Transverse colon (tissue), 4 donors: ENCODE data around the gene FOSL2. TPM values are rescaled to one million over a fixed set of nuclear protein-coding genes. Genes with fewer than 3 reads are reported as not detected.

Experiments used
- DNase-seq: peaks from one replicate; pipeline ENCODE4 v3.0.0-alpha.2; 2019
- H3K27ac ChIP-seq, 4 donors: fragments of 200-600 bp; sonication (generic); 2 replicates each; pipeline ENCODE4 v1.5.1; 2016 to 2018; ENCODE audit warnings: inconsistent platforms in 4 of 4
- H3K27me3 ChIP-seq: fragments of 200-600 bp; sonication (generic); 2 replicates; pipeline ENCODE4 v1.5.1; 2017; ENCODE audit warnings: inconsistent platforms
- H3K36me3 ChIP-seq, 4 donors: fragments of 200-600 bp; sonication (generic); 2 replicates each; pipeline ENCODE4 v1.5.1; 2017 to 2019; ENCODE audit warnings: inconsistent platforms in 4 of 4
- H3K4me1 ChIP-seq, 4 donors: fragments of 200-600 bp; sonication (generic); 2 replicates each; pipeline ENCODE4 v1.5.1; 2017 to 2020; ENCODE audit warnings: inconsistent platforms in 4 of 4
- H3K4me3 ChIP-seq, 4 donors: fragments of 200-600 bp; sonication (generic); 1 replicate in 1 of 4; 2 replicates in 3 of 4; pipeline versions ENCODE4 v1.5.1 to v1.6.1; 2017 to 2019; ENCODE audit warnings: inconsistent platforms in 4 of 4
- H3K9me3 ChIP-seq, 2 donors: fragments of 200-600 bp; sonication (generic); 2 replicates each; pipeline ENCODE4 v1.5.1; 2017 to 2019; ENCODE audit warnings: inconsistent platforms in 2 of 2
- EP300 ChIP-seq: sonication (generic); formaldehyde crosslinking; IDR thresholded peaks from one replicate; pipeline ENCODE4 v1.6.1; 2017; ENCODE audit warnings: antibody characterized with exemption, low read depth
- POLR2A ChIP-seq: fragments of 450-650 bp; IDR thresholded peaks from one replicate; pipeline ENCODE4 v1.6.1; 2016; ENCODE audit warnings: antibody characterized with exemption, mild to moderate bottlenecking, moderate library complexity
- POLR2AphosphoS5 ChIP-seq, 3 donors: sonication (generic); formaldehyde crosslinking; IDR thresholded peaks; one replicate each; pipeline ENCODE4 v1.6.1; 2016; ENCODE audit warnings: antibody characterized with exemption in 3 of 3
- WGBS, 2 donors: methylation state at CpG; one replicate each; pipeline ENCODE4 v1.1.5; 2018; ENCODE audit warnings: low coverage in 1 of 2; 5-methylcytosine and 5-hydroxymethylcytosine counted together
- in situ Hi-C, 4 donors: fragments of 200-750 bp; cut with MboI; loops; one replicate each; pipeline versions ENCODE4 v1.15.0 to v1.15.1; 2017; ENCODE audit warnings: low sequenced_read_pairs in 3 of 4, low pct_ligation_motif_present in 1 of 4, low pct_unique_long_range_greater_than_20kb in 1 of 4
- intact Hi-C: fragments of 100-400 bp; cut with DNase I; formaldehyde crosslinking; loops from one replicate; pipeline ENCODE4 v1.15.1; 2023; ENCODE audit warnings: low total_unique reads
- total RNA-seq, 4 donors: library from RNA; depleted of rRNA; stranded (reverse); fragments of >200 nt; gene quantifications; one replicate each; pipeline ENCODE4 v1.1.0, GENCODE V29; 2016
- TF ChIP-seq, protein P1 (sequence below), 5 experiments: fragments of 200-600 bp in 3 of 5; fragments of 450-650 bp in 2 of 5; sonication (generic) in 3 of 5; IDR thresholded peaks; 1 replicate in 2 of 5; 2 replicates in 3 of 5; pipeline ENCODE4 v1.5.1; 2016 to 2017; ENCODE audit warnings: antibody characterized with exemption in 5 of 5, inconsistent platforms in 3 of 5, mild to moderate bottlenecking in 2 of 5, moderate library complexity in 1 of 5

FOSL2 gene
- total RNA-seq, 4 donors from 2014 or later, result 135 to 358 (median 233) TPM

DNA sequence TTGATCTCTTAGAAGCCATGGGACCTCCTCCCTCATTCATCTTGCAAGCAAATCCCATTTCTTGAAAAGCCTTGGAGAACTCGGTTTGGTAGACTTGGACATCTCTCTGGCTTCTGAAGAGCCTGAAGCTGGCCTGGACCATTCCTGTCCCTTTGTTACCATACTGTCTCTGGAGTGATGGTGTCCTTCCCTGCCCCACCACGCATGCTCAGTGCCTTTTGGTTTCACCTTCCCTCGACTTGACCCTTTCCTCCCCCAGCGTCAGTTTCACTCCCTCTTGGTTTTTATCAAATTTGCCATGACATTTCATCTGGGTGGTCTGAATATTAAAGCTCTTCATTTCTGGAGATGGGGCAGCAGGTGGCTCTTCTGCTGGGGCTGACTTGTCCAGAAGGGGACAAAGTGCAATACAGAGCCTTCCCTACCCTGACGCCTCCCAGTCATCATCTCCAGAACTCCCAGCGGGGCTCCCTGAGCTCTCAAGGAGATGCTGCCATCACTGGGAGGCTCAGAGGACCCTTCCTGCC, 20.0 kb downstream of the FOSL2 start:
- no peaks in the 10 kb centered on the region for H3K27me3 ChIP-seq
- TF ChIP-seq POLR2AphosphoS5 (IDR thresholded peaks at IDR 0.05), result no peak
- TF ChIP-seq, protein P1, sequence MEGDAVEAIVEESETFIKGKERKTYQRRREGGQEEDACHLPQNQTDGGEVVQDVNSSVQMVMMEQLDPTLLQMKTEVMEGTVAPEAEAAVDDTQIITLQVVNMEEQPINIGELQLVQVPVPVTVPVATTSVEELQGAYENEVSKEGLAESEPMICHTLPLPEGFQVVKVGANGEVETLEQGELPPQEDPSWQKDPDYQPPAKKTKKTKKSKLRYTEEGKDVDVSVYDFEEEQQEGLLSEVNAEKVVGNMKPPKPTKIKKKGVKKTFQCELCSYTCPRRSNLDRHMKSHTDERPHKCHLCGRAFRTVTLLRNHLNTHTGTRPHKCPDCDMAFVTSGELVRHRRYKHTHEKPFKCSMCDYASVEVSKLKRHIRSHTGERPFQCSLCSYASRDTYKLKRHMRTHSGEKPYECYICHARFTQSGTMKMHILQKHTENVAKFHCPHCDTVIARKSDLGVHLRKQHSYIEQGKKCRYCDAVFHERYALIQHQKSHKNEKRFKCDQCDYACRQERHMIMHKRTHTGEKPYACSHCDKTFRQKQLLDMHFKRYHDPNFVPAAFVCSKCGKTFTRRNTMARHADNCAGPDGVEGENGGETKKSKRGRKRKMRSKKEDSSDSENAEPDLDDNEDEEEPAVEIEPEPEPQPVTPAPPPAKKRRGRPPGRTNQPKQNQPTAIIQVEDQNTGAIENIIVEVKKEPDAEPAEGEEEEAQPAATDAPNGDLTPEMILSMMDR (IDR thresholded peaks at IDR 0.05), result no peak
- TF ChIP-seq EP300, result no peak
- TF ChIP-seq POLR2A, result no peak
- peaks cover 0 to 78% (median 38%) of the 10 kb centered on the region in 4 donors for H3K36me3 ChIP-seq
- H3K4me1 ChIP-seq, result peaks cover 21 to 71% (median 36%) of the 10 kb centered on the region in 4 donors
- no peaks in the 10 kb centered on the region for H3K9me3 ChIP-seq
- intact Hi-C loops, result no loop called here
- DNase-seq, result no peak
- in situ Hi-C loops, result loop anchor here in 2 of 4 donors (25.0 kb wide), 1 partner anchor 650 kb away; the partner anchor contains the start of gene MRPL33 (in 2 of the 2)
- WGBS, 2 donors, result 65% methylated on average over 6 of the region's 6 CpGs; no CpG with 5 or more reads in 1 of the 2 donors
- no peak overlapping the region for H3K4me3 ChIP-seq
- H3K27ac ChIP-seq, result peak overlapping the region; percentile 46 to 62 (median 54)

DNA sequence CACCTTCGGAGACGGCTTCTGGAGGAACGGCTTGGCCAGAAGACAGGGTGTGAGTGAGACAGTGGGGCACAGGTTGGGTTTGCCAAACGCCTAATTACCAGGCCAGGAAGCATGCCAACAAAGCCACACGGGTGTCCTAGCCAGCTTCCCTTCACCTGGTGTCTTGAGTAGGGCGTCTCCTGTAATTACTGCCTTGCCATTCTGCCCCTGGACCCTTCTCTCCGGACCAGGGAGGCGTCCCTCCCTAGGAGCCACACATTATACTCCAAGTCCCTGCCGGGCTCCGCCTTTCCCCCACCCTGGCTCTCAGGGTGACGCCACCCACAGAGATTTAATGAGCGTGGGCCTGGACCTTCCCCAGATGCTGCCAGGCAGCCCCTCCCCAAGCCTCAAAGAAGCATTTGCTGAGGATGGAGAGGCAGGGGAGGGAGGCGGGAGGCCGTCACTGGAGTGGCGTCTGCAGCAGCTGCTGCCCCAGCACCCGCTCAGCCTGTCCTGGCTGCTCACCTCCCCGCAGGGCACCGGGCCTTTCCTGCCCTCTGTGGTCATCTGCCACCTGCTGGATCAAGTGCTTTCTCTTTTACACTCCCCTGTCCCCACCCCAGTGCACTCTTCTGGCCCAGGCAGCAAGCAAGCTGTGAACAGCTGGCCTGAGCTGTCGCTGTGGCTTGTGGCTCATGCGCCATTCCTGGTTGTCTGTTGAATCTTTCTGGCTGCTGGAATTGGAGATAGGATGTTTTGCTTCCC, 20.7 kb downstream of the FOSL2 start:
- no peaks in the 10 kb centered on the region for H3K9me3 ChIP-seq
- H3K36me3 ChIP-seq, result peaks cover 0 to 72% (median 35%) of the 10 kb centered on the region in 4 donors
- in situ Hi-C loops, result loop anchor here in 2 of 4 donors (25.0 kb wide), 1 partner anchor 651 kb away; the partner anchor contains the start of gene MRPL33 (in 2 of the 2)
- H3K27ac ChIP-seq, result peak overlapping the region; percentile 46 to 62 (median 54)
- DNase-seq, result peak; percentile 63
- H3K27me3 ChIP-seq, result no peaks in the 10 kb centered on the region
- no peak for TF ChIP-seq EP300
- TF ChIP-seq POLR2AphosphoS5 (IDR thresholded peaks at IDR 0.05), result peak; percentile 64 to 76 (median 69)
- peak; percentile 31 for TF ChIP-seq POLR2A
- TF ChIP-seq, protein P1 (IDR thresholded peaks at IDR 0.05), result peak in 4 of 5 experiments; percentile 22 to 48 (median 24)
- intact Hi-C loops, result no loop called here
- H3K4me1 ChIP-seq, result peaks cover 19 to 65% (median 34%) of the 10 kb centered on the region in 4 donors
- H3K4me3 ChIP-seq, result no peak overlapping the region
- WGBS, 2 donors, result 41% methylated on average over 20 of the region's 20 CpGs; no CpG with 5 or more reads in 1 of the 2 donors

DNA sequence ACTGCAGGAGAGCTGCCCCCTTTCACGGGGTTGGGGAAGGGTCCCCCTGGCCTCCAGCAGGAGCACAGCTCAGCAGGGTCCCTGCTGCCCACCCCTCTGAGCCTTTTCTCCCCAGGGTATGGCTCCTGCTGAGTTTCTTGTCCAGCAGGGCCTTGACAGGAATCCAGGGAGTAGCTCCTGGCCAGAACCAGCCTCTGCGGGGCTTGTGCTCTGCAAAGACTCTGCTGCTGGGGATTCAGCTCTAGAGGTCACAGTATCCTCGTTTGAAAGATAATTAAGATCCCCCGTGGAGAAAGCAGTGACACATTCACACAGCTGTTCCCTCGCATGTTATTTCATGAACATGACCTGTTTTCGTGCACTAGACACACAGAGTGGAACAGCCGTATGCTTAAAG, 21.2 kb downstream of the FOSL2 start:
- WGBS, 2 donors, result 66 to 87% methylated on average over 3 to 7 of the region's 7 CpGs
- Histone ChIP-seq H3K4me1 (peaks cover 19 to 59% (median 33%) of the 10 kb centered on the region in 4 donors), H3K27me3 (no peaks in the 10 kb centered on the region), H3K4me3 (no peak overlapping the region), H3K9me3 (no peaks in the 10 kb centered on the region), H3K36me3 (peaks cover 0 to 66% (median 32%) of the 10 kb centered on the region in 4 donors), H3K27ac (peak overlapping the region; percentile 46 to 62 (median 54))
- DNase-seq, result no peak
- in situ Hi-C loops, result loop anchor here in 2 of 4 donors (25.0 kb wide), 1 partner anchor 652 kb away; the partner anchor contains the start of gene MRPL33 (in 2 of the 2)
- TF ChIP-seq POLR2AphosphoS5 (IDR thresholded peaks at IDR 0.05) (peak in 1 of 3 donors; percentile 25), EP300 (no peak)
- intact Hi-C loops, result no loop called here

DNA sequence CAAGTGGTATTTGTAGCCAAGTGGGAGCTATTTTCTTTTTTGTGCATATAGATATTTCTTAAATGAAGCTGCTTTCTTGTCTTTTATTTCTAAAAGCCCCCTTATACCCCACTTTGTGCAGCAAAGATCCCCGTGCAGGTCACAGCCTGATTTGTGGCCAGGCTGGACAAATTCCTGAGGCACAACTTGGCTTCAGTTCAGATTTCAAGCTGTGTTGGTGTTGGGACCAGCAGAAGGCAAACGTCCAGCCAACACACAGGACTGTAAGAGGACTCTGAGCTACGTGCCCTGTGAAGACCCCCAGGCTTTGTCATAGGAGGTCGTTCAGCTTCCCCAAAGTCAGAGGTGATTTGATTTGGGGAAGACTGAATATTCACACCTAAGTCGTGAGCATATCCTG, 21.9 kb downstream of the FOSL2 start:
- DNase-seq, result no peak
- H3K4me1 ChIP-seq, result peaks cover 19 to 52% (median 30%) of the 10 kb centered on the region in 4 donors
- no peak overlapping the region for H3K4me3 ChIP-seq
- H3K27ac ChIP-seq, result peak overlapping the region; percentile 15 to 60 (median 46)
- 44% methylated on average over 5 of the region's 5 CpGs; no CpG with 5 or more reads in 1 of the 2 donors for WGBS, 2 donors
- H3K27me3 ChIP-seq, result no peaks in the 10 kb centered on the region
- no peaks in the 10 kb centered on the region for H3K9me3 ChIP-seq
- intact Hi-C loops, result no loop called here
- in situ Hi-C loops, result loop anchor here in 2 of 4 donors (25.0 kb wide), 1 partner anchor 652 kb away; the partner anchor contains the start of gene MRPL33 (in 2 of the 2)
- H3K36me3 ChIP-seq, result peaks cover 0 to 59% (median 29%) of the 10 kb centered on the region in 4 donors
- no peak for TF ChIP-seq EP300
- TF ChIP-seq, protein P1 (IDR thresholded peaks at IDR 0.05), result no peak
- no peak for TF ChIP-seq POLR2A
